HepG2 (cell line): ENCODE measurements around the gene VPS13C. TPM values are rescaled to one million over a fixed set of nuclear protein-coding genes. Genes with fewer than 3 reads are reported as not detected.
"Not testable (repeated sequence)": the region's sequence is repeated elsewhere in the genome, so short reads cannot be mapped to it uniquely, and the experiment has no call there.

Experiments
- ATAC-seq: fragments of 200-7000 bp; cut with Tn5 transposase; 3 replicates; pipeline ENCODE4 v1.9.1; 2020; ENCODE audit warnings: mild to moderate bottlenecking, moderate library complexity
- BruUV-seq: library from RNA; stranded (reverse); fragments of 400-500 nt; replicated peaks from 2 replicates; lab custom pipeline; 2021; lab: Mats Ljungman, UMichigan
- CTCF ChIA-PET: fragments of 300-600 bp; formaldehyde crosslinking; extraction: SDS; loops from one replicate; lab custom pipeline; 2021; ENCODE audit warnings: low total read pairs, inconsistent platforms, low intra/inter-chr PET ratio; lab: Yijun Ruan, JAX
- POLR2A ChIA-PET: fragments of 350-600 bp; sonication (Branson Sonifier 250); formaldehyde crosslinking; loops from one replicate; lab custom pipeline; 2020; ENCODE audit warnings: antibody characterized with exemption, inconsistent platforms; lab: Yijun Ruan, JAX
- DNase-seq: peaks from one replicate; pipeline ENCODE4 v3.0.0-alpha.2; 2015; ENCODE audit warnings: low spot score
- FAIRE-seq: peaks from 3 replicates; lab custom pipeline; 2011; peaks lifted over from hg19 to GRCh38; lab: Jason Lieb, UNC
- H2AFZ ChIP-seq: one replicate; pipeline ENCODE4 v1.6.1; 2011; ENCODE audit warnings: low read length, inconsistent platforms
- H3K27ac ChIP-seq: fragments of 300-600 bp; 3 replicates; pipeline ENCODE4 v1.8.0; 2011; ENCODE audit warnings: mixed run types, mild to moderate bottlenecking, mixed read lengths, low read length, inconsistent platforms; ENCODE audit not compliant: insufficient read depth; ENCODE audit errors: extremely low read length
- H3K27me3 ChIP-seq, 2 experiments: fragments of 200-600 bp in 1 of 2; 2 replicates in 1 of 2; 3 replicates in 1 of 2; pipeline versions ENCODE4 v1.6.0 to v1.8.0; 2011; ENCODE audit warnings: low read length in 2 of 2, mild to moderate bottlenecking in 2 of 2, moderate library complexity in 2 of 2, inconsistent platforms in 1 of 2; ENCODE audit not compliant: insufficient read depth in 2 of 2, control insufficient read depth in 1 of 2
- H3K36me3 ChIP-seq, 2 experiments: fragments of 200-600 bp in 1 of 2; replicated peaks in 1 of 2; 2 replicates in 1 of 2; 3 replicates in 1 of 2; pipeline versions ENCODE4 v1.5.1 to v1.8.0; 2011; ENCODE audit warnings: low read length in 2 of 2, inconsistent platforms in 1 of 2; ENCODE audit not compliant: insufficient read depth in 2 of 2, control insufficient read depth in 1 of 2
- H3K4me1 ChIP-seq: 2 replicates; pipeline ENCODE4 v1.5.1; 2012; ENCODE audit warnings: low read length, inconsistent platforms; ENCODE audit not compliant: insufficient read depth
- H3K4me2 ChIP-seq: 2 replicates; pipeline ENCODE4 v1.6.0; 2011; ENCODE audit warnings: low read depth, low read length, inconsistent platforms
- H3K4me3 ChIP-seq, 3 experiments: fragments of 200-600 bp in 1 of 3; sonication (generic), shearing (Covaris generic) in 1 of 3; replicated peaks in 1 of 3; 2 replicates each; pipeline ENCODE4 v1.5.1; 2011 to 2016; ENCODE audit warnings: low read length in 3 of 3, inconsistent platforms in 2 of 3, low read depth in 2 of 3, mild to moderate bottlenecking in 2 of 3, control low read depth in 1 of 3, mixed read lengths in 1 of 3; ENCODE audit not compliant: insufficient read depth in 1 of 3
- H3K79me2 ChIP-seq: one replicate; pipeline ENCODE4 v1.6.1; 2011; ENCODE audit warnings: low read length, inconsistent platforms; ENCODE audit not compliant: insufficient read depth
- H3K9ac ChIP-seq: 2 replicates; pipeline ENCODE4 v1.6.0; 2011; ENCODE audit warnings: mild to moderate bottlenecking, low read depth, low read length, inconsistent platforms; ENCODE audit not compliant: insufficient read depth
- H3K9me3 ChIP-seq: 2 replicates; pipeline ENCODE4 v1.5.1; 2012; ENCODE audit warnings: mild to moderate bottlenecking, low read length
- H4K20me1 ChIP-seq: 2 replicates; pipeline ENCODE4 v1.6.0; 2011; ENCODE audit warnings: inconsistent platforms, mild to moderate bottlenecking, low read length, moderate library complexity; ENCODE audit not compliant: insufficient read depth
- DPF2 ChIP-seq: sonication (generic); formaldehyde crosslinking; IDR thresholded peaks from 2 replicates; pipeline ENCODE4 v1.4.0; 2020; ENCODE audit warnings: mild to moderate bottlenecking, low read depth, missing genetic modification reagents, borderline replicate concordance
- IKZF4 ChIP-seq: sonication (generic); formaldehyde crosslinking; IDR thresholded peaks from 2 replicates; pipeline ENCODE4 v1.5.1; 2020; ENCODE audit warnings: borderline replicate concordance, mild to moderate bottlenecking, low read depth, missing genetic modification reagents; ENCODE audit errors: not compliant biosample characterization
- KLF12 ChIP-seq: sonication (generic); formaldehyde crosslinking; IDR thresholded peaks from 2 replicates; pipeline ENCODE4 v1.4.0; 2020; ENCODE audit warnings: missing genetic modification reagents, borderline replicate concordance
- NCOA2 ChIP-seq: sonication (generic); formaldehyde crosslinking; IDR thresholded peaks from 2 replicates; pipeline ENCODE4 v1.8.0; 2022; ENCODE audit warnings: inconsistent platforms
- RBM39 ChIP-seq: fragments of 200-400 bp; formaldehyde crosslinking; IDR thresholded peaks from one replicate; pipeline ENCODE4 v1.6.1; 2018; ENCODE audit warnings: antibody characterized with exemption, mild to moderate bottlenecking, low read depth, low read length; ENCODE audit not compliant: poor library complexity, severe bottlenecking
- SIN3B ChIP-seq: fragments of 150-350 bp; IDR thresholded peaks from 2 replicates; pipeline ENCODE4 v1.6.1; 2014; ENCODE audit warnings: low read length
- ZNF382 ChIP-seq: sonication (generic); formaldehyde crosslinking; IDR thresholded peaks from 2 replicates; pipeline ENCODE4 v1.5.0; 2020; ENCODE audit warnings: missing genetic modification reagents, mild to moderate bottlenecking, borderline replicate concordance
- WGBS: methylation state at CpG from one replicate; pipeline ENCODE4 v1.1.6; 2017; ENCODE audit warnings: low lambda C conversion rate; 5-methylcytosine and 5-hydroxymethylcytosine counted together
- in situ Hi-C: cut with HindIII; loops from 2 replicates; pipeline ENCODE4 v1.10.0; 2017; ENCODE audit warnings: low pct_unique_long_range_greater_than_20kb; ENCODE audit not compliant: extremely low pct_ligation_motif_present
- intact Hi-C: fragments of 100-400 bp; cut with micrococcal nuclease; formaldehyde crosslinking; loops from one replicate; pipeline ENCODE4 v1.10.0; 2022; ENCODE audit not compliant: unreplicated experiment
- polyA plus RNA-seq, 8 experiments: library from polyadenylated mRNA; depleted of rRNA in 3 of 8; stranded (reverse) in 7 of 8; unstranded in 1 of 8; fragments of >200 nt; fragmentation: Illumina TruSeq in 4 of 8; extraction: Trizol in 4 of 8; gene quantifications; 2 replicates each; pipeline versions ENCODE4 v1.2.1 to v1.2.3, GENCODE V29; 2011 to 2016; ENCODE audit warnings: low read depth in 4 of 8, missing spikeins in 1 of 8, mixed read lengths in 1 of 8; ENCODE audit not compliant: insufficient read depth in 1 of 8
- total RNA-seq, 5 experiments: library from RNA; depleted of rRNA; stranded (reverse); fragments of >200 nt; fragmentation: Illumina TruSeq; extraction: Trizol; gene quantifications; 2 replicates each; pipeline ENCODE4 v1.2.3, GENCODE V29; 2016; ENCODE audit warnings: low read depth in 1 of 5
- TF ChIP-seq, protein P1 (sequence below): sonication (generic); formaldehyde crosslinking; conservative IDR thresholded peaks from 2 replicates; pipeline ENCODE4 v1.8.1; 2023; ENCODE audit warnings: missing genetic modification reagents
- TF ChIP-seq, protein P2 (sequence below): sonication (generic); formaldehyde crosslinking; IDR thresholded peaks from 2 replicates; pipeline ENCODE4 v1.5.0; 2020; ENCODE audit warnings: missing genetic modification reagents
- TF ChIP-seq, protein P3 (sequence below): sonication (generic); formaldehyde crosslinking; IDR thresholded peaks from 2 replicates; pipeline ENCODE4 v1.8.0; 2022; ENCODE audit warnings: mild to moderate bottlenecking, missing genetic modification reagents, borderline replicate concordance

The VPS13C gene
- total and polyA plus RNA-seq, 2 of the 13 experiments (the other 11 are each of a cell fraction or from before 2014, with no cell fraction given), result 10.9 to 26.8 TPM

DNA sequence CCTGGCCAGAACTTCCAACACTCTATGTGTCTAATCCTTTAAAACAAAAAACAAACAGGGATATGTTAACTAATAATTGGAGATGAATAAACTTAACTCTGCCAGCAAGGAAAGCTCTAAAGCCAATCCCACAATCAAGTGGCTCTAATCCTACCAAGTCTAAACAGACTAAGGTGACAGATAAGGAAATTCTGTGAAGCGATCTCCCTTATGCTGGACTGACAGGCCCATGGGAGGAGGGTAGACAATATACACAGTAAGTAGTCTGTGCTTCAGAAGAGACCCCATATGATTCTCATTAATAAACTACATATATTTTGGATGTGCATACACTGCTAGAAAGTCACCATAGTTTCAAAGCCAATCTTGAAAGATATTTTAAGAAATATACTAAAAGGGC is 10.1 kb downstream of the VPS13C start:
- Histone ChIP-seq H3K9me3 (no peaks in the 10 kb centered on the region), H3K4me3 (no peak overlapping the region), H3K4me1 (peaks cover 28% of the 10 kb centered on the region), H3K27ac (no peak overlapping the region), H4K20me1 (no peaks in the 10 kb centered on the region), H3K27me3 (no peaks in the 10 kb centered on the region), H2AFZ (no peak overlapping the region), H3K36me3 (no peaks in the 10 kb centered on the region), H3K79me2 (peaks cover 30% of the 10 kb centered on the region), H3K9ac (no peak overlapping the region), H3K4me2 (no peak overlapping the region)
- BruUV-seq, result no TSS peak
- whole genome bisulfite sequencing, result 94% methylated on average over 1 of the region's 1 CpG
- intact Hi-C loops, result no loop called here
- TF ChIP-seq KLF12 (CRISPR knock-in tag), result no peak
- TF ChIP-seq, protein P1, sequence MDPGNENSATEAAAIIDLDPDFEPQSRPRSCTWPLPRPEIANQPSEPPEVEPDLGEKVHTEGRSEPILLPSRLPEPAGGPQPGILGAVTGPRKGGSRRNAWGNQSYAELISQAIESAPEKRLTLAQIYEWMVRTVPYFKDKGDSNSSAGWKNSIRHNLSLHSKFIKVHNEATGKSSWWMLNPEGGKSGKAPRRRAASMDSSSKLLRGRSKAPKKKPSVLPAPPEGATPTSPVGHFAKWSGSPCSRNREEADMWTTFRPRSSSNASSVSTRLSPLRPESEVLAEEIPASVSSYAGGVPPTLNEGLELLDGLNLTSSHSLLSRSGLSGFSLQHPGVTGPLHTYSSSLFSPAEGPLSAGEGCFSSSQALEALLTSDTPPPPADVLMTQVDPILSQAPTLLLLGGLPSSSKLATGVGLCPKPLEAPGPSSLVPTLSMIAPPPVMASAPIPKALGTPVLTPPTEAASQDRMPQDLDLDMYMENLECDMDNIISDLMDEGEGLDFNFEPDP (CRISPR knock-in tag), result no peak
- no peak for TF ChIP-seq IKZF4 (CRISPR knock-in tag)
- TF ChIP-seq ZNF382, result no peak
- TF ChIP-seq NCOA2 (CRISPR knock-in tag), result no peak
- TF ChIP-seq SIN3B, result no peak
- TF ChIP-seq, protein P2, sequence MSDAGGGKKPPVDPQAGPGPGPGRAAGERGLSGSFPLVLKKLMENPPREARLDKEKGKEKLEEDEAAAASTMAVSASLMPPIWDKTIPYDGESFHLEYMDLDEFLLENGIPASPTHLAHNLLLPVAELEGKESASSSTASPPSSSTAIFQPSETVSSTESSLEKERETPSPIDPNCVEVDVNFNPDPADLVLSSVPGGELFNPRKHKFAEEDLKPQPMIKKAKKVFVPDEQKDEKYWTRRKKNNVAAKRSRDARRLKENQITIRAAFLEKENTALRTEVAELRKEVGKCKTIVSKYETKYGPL (CRISPR knock-in tag), result no peak
- no peak for TF ChIP-seq DPF2 (CRISPR knock-in tag)
- TF ChIP-seq, protein P3, sequence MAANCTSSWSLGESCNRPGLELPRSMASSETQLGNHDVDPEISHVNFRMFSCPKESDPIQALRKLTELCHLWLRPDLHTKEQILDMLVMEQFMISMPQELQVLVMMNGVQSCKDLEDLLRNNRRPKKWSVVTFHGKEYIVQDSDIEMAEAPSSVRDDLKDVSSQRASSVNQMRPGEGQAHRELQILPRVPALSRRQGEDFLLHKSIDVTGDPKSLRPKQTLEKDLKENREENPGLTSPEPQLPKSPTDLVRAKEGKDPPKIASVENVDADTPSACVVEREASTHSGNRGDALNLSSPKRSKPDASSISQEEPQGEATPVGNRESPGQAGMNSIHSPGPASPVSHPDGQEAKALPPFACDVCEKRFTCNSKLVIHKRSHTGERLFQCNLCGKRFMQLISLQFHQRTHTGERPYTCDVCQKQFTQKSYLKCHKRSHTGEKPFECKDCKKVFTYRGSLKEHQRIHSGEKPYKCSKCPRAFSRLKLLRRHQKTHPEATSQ (CRISPR knock-in tag), result no peak
- TF ChIP-seq RBM39, result no peak
- in situ Hi-C loops, result no loop called here
- POLR2A ChIA-PET, result no interaction called here
- ATAC-seq, result no peak
- no peak for DNase-seq
- no peak for FAIRE-seq
- CTCF ChIA-PET, result no interaction called here

DNA sequence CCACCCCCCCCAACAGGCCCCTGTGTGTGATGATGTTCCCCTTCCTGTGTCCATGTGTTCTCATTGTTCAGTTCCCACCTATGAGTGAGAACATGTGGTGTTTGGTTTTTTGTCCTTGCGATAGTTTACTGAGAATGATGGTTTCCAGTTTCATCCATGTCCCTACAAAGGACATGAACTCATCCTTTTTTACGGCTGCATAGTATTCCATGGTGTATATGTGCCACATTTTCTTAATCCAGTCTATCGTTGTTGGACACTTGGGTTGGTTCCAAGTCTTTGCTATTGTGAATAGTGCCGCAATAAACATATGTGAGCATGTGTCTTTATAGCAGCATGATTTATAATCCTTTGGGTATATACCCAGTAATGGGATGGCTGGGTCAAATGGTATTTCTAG is 12.0 kb downstream of the VPS13C start:
- H4K20me1 ChIP-seq, H3K9me3 ChIP-seq, H3K4me2 ChIP-seq, in situ Hi-C loops, H3K9ac ChIP-seq, ATAC-seq, intact Hi-C loops, H3K36me3 ChIP-seq, H3K27ac ChIP-seq, POLR2A ChIA-PET, FAIRE-seq, H2AFZ ChIP-seq, DNase-seq, H3K4me1 ChIP-seq, BruUV-seq, CTCF ChIA-PET, H3K4me3 ChIP-seq, H3K27me3 ChIP-seq: not testable (repeated sequence)
- peaks cover 18% of the 10 kb centered on the region for H3K79me2 ChIP-seq
- 97% methylated on average over 4 of the region's 4 CpGs for WGBS
